ENCODE results near the gene MYO16. TPM values are rescaled to one million over a fixed set of nuclear protein-coding genes. Genes with fewer than 3 reads are reported as not detected.
"Not testable (repeated sequence)": the region's sequence is repeated elsewhere in the genome, so short reads cannot be mapped to it uniquely, and the experiment has no call there.

The MYO16 gene
- total RNA-seq, 1 donor from 2014 or later = not detected

DNA sequence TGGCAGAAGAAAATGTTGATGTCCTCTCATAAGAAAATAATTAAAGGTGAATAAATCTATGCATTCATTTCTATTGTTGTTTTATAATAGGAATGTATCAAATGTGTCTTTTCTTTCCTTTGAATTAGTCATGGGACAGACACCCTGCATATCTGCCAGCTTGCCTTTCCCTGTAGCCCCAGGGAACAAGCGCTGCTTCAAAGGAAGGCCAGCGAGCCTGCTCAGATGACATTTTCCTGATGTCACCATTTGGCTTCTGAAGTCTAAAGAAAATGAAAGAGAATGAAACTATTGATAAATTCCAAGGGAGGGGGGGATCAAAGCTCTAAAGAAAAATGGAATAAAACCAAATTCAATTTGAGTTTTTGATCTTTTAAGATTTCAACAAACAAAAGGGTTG lies 582.2 kb downstream of the MYO16 start:
- H3K27me3 Mint-ChIP-seq (ENCODE audit: insufficient read depth) = no peaks in the 10 kb centered on the region
- H3K36me3 Mint-ChIP-seq (ENCODE audit: low read depth) = no peaks in the 10 kb centered on the region
- H3K4me3 Mint-ChIP-seq = no peak overlapping the region
- no peaks in the 10 kb centered on the region for H3K9me3 Mint-ChIP-seq
- intact Hi-C loops (cut with micrococcal nuclease) = no loop called here
- no peak for DNase-seq (ENCODE audit: low spot score)
- H3K4me1 Mint-ChIP-seq (ENCODE audit: low read depth) = no peaks in the 10 kb centered on the region
- H3K27ac Mint-ChIP-seq = no peak overlapping the region

DNA sequence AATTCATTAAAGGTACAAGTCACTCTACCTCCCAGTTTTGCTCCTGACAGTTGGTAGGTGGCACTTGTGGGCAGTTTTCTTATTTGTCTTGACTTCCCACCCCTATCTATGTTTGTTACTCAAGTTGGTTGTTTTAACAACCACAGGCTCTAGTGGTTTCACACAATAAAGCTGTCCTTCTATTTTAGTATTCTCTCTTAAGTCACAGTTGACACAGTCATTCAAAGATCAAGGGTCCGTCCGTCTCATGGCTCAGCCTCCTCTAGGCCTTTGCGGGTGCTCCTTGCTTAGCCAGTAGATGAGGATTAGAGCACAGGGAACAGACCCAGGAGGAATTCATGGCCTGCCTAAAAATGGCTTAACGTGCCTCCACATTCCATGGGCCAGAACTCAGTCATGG lies 583.2 kb downstream of the MYO16 start:
- intact Hi-C loops (cut with micrococcal nuclease) = no loop called here
- no peak for DNase-seq (ENCODE audit: low spot score)
- Mint-ChIP-seq H3K27ac (no peak overlapping the region), H3K4me1 (ENCODE audit: low read depth) (no peaks in the 10 kb centered on the region), H3K27me3 (ENCODE audit: insufficient read depth) (no peaks in the 10 kb centered on the region), H3K36me3 (ENCODE audit: low read depth) (no peaks in the 10 kb centered on the region), H3K4me3 (no peak overlapping the region), H3K9me3 (no peaks in the 10 kb centered on the region)

DNA sequence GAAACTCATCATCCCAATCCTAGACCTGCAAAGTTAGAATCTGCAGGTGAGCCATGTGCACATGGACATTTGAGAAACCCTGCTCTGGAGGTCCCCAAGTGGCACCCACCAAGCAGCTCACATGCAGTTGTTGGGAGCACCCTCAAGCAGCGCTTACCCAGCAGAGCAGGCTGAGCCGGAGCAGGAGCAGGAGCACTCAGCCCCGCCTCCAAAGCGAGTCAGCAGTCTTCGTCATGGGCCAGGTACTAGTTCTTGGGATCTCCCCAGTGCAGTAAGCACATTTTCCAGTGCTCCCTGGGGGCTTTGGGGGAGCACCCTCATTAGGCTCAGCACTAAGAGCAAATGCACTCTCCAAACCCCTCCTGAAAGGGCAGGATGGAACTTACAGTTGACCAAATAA lies 584.3 kb downstream of the MYO16 start:
- Mint-ChIP-seq H3K9me3 (no peaks in the 10 kb centered on the region), H3K36me3 (ENCODE audit: low read depth) (no peaks in the 10 kb centered on the region), H3K4me1 (ENCODE audit: low read depth) (no peaks in the 10 kb centered on the region), H3K27ac (no peak overlapping the region), H3K27me3 (ENCODE audit: insufficient read depth) (no peaks in the 10 kb centered on the region), H3K4me3 (no peak overlapping the region)
- DNase-seq (ENCODE audit: low spot score) = no peak
- intact Hi-C loops (cut with micrococcal nuclease) = no loop called here

DNA sequence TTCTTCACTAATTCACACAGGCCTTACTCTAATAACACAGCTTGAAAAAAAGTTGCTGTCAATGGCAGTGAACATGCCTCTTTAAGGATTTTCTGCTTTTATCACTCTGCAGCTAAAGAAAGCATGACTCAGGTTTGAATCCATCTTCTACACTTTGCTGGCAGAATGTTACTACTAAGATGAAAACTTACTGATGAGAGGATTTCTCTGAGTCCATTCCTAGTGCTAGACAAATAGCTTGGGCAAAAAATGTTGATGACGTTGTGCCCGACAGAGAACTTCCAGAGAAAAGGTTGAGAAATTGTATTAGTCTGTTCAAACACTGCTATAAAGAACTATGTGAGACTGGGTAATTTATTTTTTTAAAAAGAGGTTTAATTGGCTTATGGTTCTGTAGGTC lies 585.0 kb downstream of the MYO16 start:
- no peaks in the 10 kb centered on the region for H3K27me3 Mint-ChIP-seq (ENCODE audit: insufficient read depth)
- no peaks in the 10 kb centered on the region for H3K36me3 Mint-ChIP-seq (ENCODE audit: low read depth)
- H3K4me3 Mint-ChIP-seq = no peak overlapping the region
- no peaks in the 10 kb centered on the region for H3K9me3 Mint-ChIP-seq
- H3K27ac Mint-ChIP-seq = no peak overlapping the region
- intact Hi-C loops (cut with micrococcal nuclease) = no loop called here
- no peaks in the 10 kb centered on the region for H3K4me1 Mint-ChIP-seq (ENCODE audit: low read depth)
- DNase-seq (ENCODE audit: low spot score) = no peak

DNA sequence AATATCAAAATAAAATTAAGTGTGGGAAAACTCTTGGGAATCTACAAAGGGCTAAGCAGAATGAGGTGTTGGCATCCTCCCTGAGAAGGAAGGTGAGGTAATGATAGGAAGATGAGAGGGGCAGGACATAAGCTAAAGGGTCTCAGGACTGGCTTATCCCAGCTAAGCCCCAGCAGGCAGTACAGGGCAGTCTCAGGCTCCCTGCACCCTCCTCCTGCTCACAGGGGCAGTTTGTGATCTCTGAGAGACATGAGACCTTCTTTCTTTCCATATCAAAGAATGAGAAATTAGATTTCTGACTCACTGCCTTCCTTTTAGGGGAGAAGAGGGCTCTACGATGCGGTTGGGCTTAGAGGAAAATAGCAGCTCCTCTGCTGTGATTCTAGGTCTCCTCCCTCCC lies 586.0 kb downstream of the MYO16 start:
- H3K27me3 Mint-ChIP-seq (ENCODE audit: insufficient read depth) = no peaks in the 10 kb centered on the region
- H3K9me3 Mint-ChIP-seq = no peaks in the 10 kb centered on the region
- H3K4me3 Mint-ChIP-seq = no peak overlapping the region
- H3K36me3 Mint-ChIP-seq (ENCODE audit: low read depth) = no peaks in the 10 kb centered on the region
- no peak for DNase-seq (ENCODE audit: low spot score)
- no peaks in the 10 kb centered on the region for H3K4me1 Mint-ChIP-seq (ENCODE audit: low read depth)
- intact Hi-C loops (cut with micrococcal nuclease) = no loop called here
- no peak overlapping the region for H3K27ac Mint-ChIP-seq

DNA sequence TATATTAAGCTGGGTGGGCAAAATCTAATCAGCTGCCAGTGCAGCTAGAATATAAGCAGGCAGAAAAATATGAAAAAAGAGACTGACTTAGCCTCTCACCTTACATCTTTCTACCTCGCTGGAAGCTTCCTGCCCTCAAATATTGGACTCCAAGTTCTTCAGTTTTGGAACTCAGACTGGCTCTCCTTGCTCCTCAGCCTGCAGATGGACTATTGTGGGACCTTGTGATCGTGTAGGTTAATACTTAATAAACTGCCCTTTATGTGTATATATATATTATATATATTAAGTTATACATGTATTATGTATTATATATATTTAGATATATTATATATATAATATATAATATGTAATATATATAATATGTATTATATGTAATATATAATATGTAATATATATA lies 588.1 kb downstream of the MYO16 start:
- H3K9me3 Mint-ChIP-seq; H3K27ac Mint-ChIP-seq; H3K4me3 Mint-ChIP-seq; H3K4me1 Mint-ChIP-seq (ENCODE audit: low read depth); intact Hi-C loops (cut with micrococcal nuclease); H3K27me3 Mint-ChIP-seq (ENCODE audit: insufficient read depth); H3K36me3 Mint-ChIP-seq (ENCODE audit: low read depth); DNase-seq (ENCODE audit: low spot score): not testable (repeated sequence)

DNA sequence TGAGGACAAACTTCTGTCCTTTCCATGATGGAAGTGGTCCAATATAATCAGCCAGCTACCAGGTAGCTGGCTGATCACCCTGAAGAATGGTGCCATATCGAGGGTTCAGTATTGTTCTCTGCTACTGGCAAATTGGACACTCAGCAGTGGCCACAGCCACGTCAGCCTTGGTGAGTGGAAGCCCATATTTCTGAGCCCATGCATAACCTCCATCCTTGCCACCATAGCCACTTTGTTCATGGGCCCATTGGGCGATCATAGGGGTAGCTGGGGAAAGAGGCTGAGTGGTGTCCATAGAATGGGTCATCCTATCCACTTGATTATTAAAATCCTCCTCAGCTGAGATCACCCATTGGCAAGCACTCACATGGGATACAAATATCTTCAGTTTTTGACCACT lies 591.2 kb downstream of the MYO16 start:
- Mint-ChIP-seq H3K4me3 (no peak overlapping the region), H3K27me3 (ENCODE audit: insufficient read depth) (no peaks in the 10 kb centered on the region), H3K4me1 (ENCODE audit: low read depth) (no peaks in the 10 kb centered on the region), H3K9me3 (no peaks in the 10 kb centered on the region), H3K36me3 (ENCODE audit: low read depth) (no peaks in the 10 kb centered on the region), H3K27ac (no peak overlapping the region)
- DNase-seq (ENCODE audit: low spot score) = no peak
- intact Hi-C loops (cut with micrococcal nuclease) = no loop called here

DNA sequence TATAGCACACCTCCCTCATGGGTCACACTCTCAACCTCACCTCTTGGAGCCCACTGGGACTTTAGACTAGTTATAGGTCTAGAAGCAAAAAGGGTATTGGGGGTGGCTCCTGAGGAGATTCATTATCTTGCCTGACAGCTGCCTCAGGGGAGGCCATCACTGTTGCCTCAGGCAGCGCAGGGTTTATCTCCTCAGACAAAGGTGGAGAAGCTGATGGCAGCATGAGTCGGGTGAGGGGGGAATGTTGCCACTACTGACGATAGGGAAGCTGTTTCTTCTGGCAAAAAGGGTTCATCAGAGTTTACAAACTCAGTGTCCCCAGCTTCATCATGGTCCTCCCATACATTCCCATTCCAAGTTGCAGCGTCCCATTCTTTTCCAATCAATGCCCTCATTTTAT lies 594.6 kb downstream of the MYO16 start:
- Mint-ChIP-seq H3K4me1 (ENCODE audit: low read depth) (no peaks in the 10 kb centered on the region), H3K27me3 (ENCODE audit: insufficient read depth) (no peaks in the 10 kb centered on the region), H3K9me3 (no peaks in the 10 kb centered on the region), H3K4me3 (no peak overlapping the region), H3K36me3 (ENCODE audit: low read depth) (no peaks in the 10 kb centered on the region), H3K27ac (no peak overlapping the region)
- DNase-seq (ENCODE audit: low spot score) = no peak
- intact Hi-C loops (cut with micrococcal nuclease) = no loop called here

DNA sequence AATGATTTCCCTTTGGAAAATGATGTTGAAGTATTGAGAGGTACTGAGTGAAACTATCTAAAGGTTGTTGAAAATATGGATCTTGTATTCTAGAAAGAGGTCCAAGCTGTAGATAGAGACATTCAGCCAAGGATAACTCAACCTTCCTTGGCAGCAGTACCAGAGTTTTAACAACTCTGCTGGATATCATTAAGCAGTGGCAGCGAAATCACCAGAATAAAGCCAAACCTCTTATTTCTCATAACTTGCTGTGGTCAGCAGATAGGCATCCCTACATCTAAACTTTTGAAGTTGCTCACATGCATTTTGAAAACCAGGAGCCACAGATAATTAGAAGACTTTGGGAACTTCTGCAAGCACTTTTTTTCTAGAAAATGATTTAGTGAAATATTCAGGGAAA lies 597.2 kb downstream of the MYO16 start:
- no peaks in the 10 kb centered on the region for H3K36me3 Mint-ChIP-seq (ENCODE audit: low read depth)
- no peak overlapping the region for H3K4me3 Mint-ChIP-seq
- DNase-seq (ENCODE audit: low spot score) = no peak
- peaks cover 13% of the 10 kb centered on the region for H3K9me3 Mint-ChIP-seq
- intact Hi-C loops (cut with micrococcal nuclease) = no loop called here
- H3K27me3 Mint-ChIP-seq (ENCODE audit: insufficient read depth) = no peaks in the 10 kb centered on the region
- no peaks in the 10 kb centered on the region for H3K4me1 Mint-ChIP-seq (ENCODE audit: low read depth)
- no peak overlapping the region for H3K27ac Mint-ChIP-seq

DNA sequence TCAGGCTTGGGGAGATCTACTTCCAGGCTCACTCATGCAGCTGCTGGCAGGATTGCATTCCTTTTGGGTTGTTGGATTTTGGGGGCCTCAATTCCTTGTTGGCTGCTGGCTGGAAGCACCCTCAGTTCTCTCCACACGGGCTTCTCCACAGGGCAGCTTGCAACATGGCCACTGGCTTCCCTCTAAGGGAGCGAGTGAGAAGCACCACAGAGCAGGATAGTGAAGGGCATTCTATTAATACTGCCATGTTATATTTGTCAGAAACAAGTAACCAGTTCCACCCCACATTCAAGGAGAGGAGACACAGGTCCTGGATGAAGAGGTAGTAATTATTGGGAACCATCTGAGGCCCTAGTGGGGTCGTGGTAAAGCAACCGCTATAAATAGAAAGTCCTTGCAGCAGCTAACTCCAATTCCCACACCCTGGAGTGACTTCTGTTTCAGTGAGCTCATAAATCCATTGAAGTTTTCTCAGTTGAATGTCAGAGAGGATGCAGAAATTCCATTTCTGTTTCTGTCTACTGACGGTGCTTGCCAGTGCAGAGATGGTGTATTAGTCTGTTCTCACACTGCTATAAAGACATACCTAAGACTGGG lies 598.0 kb downstream of the MYO16 start:
- Mint-ChIP-seq H3K36me3 (ENCODE audit: low read depth) (no peaks in the 10 kb centered on the region), H3K9me3 (peaks cover 13% of the 10 kb centered on the region), H3K4me3 (no peak overlapping the region), H3K4me1 (ENCODE audit: low read depth) (no peaks in the 10 kb centered on the region), H3K27me3 (ENCODE audit: insufficient read depth) (no peaks in the 10 kb centered on the region), H3K27ac (no peak overlapping the region)
- no peak for DNase-seq (ENCODE audit: low spot score)
- intact Hi-C loops (cut with micrococcal nuclease) = no loop called here

DNA sequence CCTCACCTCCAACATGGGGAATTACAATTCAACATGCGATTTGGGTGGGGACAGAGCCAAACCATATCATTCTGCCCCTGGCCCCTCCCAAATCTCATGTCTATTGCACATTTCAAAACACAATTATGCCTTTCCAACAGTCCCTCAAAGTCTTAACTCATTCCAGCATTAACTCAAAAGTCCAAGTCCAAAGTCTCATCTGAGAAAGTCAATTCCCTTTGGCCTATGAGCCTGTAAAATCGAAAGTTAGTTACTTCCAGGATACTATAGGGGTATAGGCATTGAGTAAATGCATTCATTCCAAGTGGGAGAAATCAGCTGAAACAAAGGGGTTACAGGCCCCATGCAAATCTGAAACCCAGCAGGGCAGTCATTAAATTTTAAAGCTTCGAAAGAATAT lies 598.8 kb downstream of the MYO16 start:
- H3K4me3 Mint-ChIP-seq = no peak overlapping the region
- H3K36me3 Mint-ChIP-seq (ENCODE audit: low read depth) = no peaks in the 10 kb centered on the region
- H3K4me1 Mint-ChIP-seq (ENCODE audit: low read depth) = no peaks in the 10 kb centered on the region
- no peak for DNase-seq (ENCODE audit: low spot score)
- intact Hi-C loops (cut with micrococcal nuclease) = no loop called here
- no peak overlapping the region for H3K27ac Mint-ChIP-seq
- peaks cover 13% of the 10 kb centered on the region for H3K9me3 Mint-ChIP-seq
- H3K27me3 Mint-ChIP-seq (ENCODE audit: insufficient read depth) = no peaks in the 10 kb centered on the region

DNA sequence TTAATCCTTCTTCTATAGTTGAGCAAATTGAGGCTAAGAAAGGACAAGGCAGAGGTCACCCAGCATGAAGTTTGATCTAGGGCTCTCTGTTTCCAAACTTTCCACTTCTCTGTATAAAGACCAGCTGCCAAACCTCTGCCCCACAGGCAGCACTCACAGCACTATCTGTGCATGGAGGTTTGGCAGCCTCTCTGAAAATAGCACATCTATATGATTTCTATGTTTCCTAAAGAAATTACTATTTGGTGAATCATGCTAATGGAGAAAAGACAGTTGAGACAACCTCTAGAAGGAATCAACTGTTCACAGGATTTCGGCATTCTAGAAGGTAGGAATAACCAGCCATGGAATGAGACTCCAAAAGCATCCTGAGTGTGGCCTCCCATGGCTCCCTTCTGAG lies 602.5 kb downstream of the MYO16 start:
- intact Hi-C loops (cut with micrococcal nuclease) = no loop called here
- no peaks in the 10 kb centered on the region for H3K36me3 Mint-ChIP-seq (ENCODE audit: low read depth)
- no peaks in the 10 kb centered on the region for H3K4me1 Mint-ChIP-seq (ENCODE audit: low read depth)
- DNase-seq (ENCODE audit: low spot score) = no peak
- H3K4me3 Mint-ChIP-seq = no peak overlapping the region
- peaks cover 13% of the 10 kb centered on the region for H3K9me3 Mint-ChIP-seq
- no peaks in the 10 kb centered on the region for H3K27me3 Mint-ChIP-seq (ENCODE audit: insufficient read depth)
- no peak overlapping the region for H3K27ac Mint-ChIP-seq

DNA sequence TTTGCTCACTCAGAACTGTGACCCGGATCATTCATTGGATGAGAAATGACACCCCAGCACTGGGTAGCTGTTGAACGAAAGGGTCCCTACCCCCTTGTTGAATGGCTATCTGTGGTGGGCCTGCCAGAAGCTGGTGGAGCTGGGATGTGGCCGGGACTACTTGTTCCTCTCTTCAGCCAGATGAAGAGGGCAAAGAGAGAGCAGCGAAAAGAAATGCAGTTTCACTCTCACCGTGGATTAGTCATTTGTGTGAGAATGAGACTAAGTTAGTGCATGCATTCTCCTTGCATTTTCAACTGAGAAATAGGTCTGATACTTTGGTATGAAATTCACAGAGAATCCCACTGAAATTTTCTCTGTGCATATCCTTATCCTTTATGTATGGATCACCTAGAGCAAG lies 603.9 kb downstream of the MYO16 start:
- Mint-ChIP-seq H3K4me1 (ENCODE audit: low read depth) (no peaks in the 10 kb centered on the region), H3K36me3 (ENCODE audit: low read depth) (no peaks in the 10 kb centered on the region), H3K27me3 (ENCODE audit: insufficient read depth) (no peaks in the 10 kb centered on the region), H3K9me3 (peaks cover 13% of the 10 kb centered on the region), H3K4me3 (no peak overlapping the region), H3K27ac (no peak overlapping the region)
- DNase-seq (ENCODE audit: low spot score) = no peak
- intact Hi-C loops (cut with micrococcal nuclease) = no loop called here

DNA sequence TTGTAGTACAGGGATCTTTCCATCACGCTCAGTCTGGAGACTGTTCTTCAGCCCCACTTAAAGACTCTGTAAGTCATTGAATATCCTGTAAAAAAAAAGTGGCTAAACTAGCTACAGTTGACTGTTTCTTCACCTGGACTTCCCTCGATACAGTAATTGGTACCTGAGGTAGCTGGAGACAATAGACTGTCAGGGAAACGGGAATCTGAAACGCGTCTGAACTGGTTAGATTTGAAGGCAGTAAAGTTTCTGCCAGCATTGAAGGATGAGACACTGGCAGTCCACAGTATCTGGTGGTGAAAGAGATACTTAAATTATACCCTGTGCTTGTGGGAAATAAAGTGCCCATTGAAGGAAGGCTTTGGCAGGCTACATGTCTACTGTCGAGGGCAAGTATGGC lies 606.5 kb downstream of the MYO16 start:
- H3K27ac Mint-ChIP-seq = no peak overlapping the region
- H3K4me1 Mint-ChIP-seq (ENCODE audit: low read depth) = no peaks in the 10 kb centered on the region
- H3K27me3 Mint-ChIP-seq (ENCODE audit: insufficient read depth) = peaks cover 3% of the 10 kb centered on the region
- H3K4me3 Mint-ChIP-seq = no peak overlapping the region
- no peak for DNase-seq (ENCODE audit: low spot score)
- H3K9me3 Mint-ChIP-seq = no peaks in the 10 kb centered on the region
- H3K36me3 Mint-ChIP-seq (ENCODE audit: low read depth) = no peaks in the 10 kb centered on the region
- intact Hi-C loops (cut with micrococcal nuclease) = no loop called here

Data from activated T-helper 1 cell treated with anti-CD3 and anti-CD28 coated beads, Interleukin-12 subunit alpha, Interleukin-12 subunit beta, Interleukin-2, Interleukin-4 antibody, amounts not matched to agents 30 ng/mL and 10 ng/mL and 1 ng/mL, durations not matched to agents 14 hours and 24 hours and 36 hours (primary cell).